GM10266 (cell line): ENCODE data around the gene IQSEC3.
A peak's percentile ranks its signal among the peaks of the same experiment; 100 is the strongest.
"Not testable (repeated sequence)": the region's sequence is repeated elsewhere in the genome, so short reads cannot be mapped to it uniquely, and the experiment has no call there.

ENCODE experiments used
- DNase-seq: peaks from one replicate; pipeline ENCODE4 v3.0.0; 2012; ENCODE audit errors: extremely low spot score
- CTCF ChIP-seq: IDR thresholded peaks from 2 replicates; pipeline ENCODE4 v1.5.1; 2012; ENCODE audit warnings: mild to moderate bottlenecking, low read depth; ENCODE audit not compliant: control insufficient read depth, insufficient read depth; ENCODE audit errors: missing control alignments

Gene IQSEC3

GRCh38 chr12:185576-185955 lies 119.0 kb downstream of the IQSEC3 start:
- DNase-seq, result no peak
- no peak for TF ChIP-seq CTCF

- DNase-seq, result no peak
- TF ChIP-seq CTCF, result no peak
Measured at GRCh38 chr12:186006-186625, 119.5 kb downstream of the IQSEC3 start.

- not testable (repeated sequence) for DNase-seq
Measured at GRCh38 chr12:187986-188909, 121.7 kb downstream of the IQSEC3 start.

GRCh38 chr12:188910-189621 lies 122.5 kb downstream of the IQSEC3 start:
- peak; percentile 68 for TF ChIP-seq CTCF
- peak; percentile 86 for DNase-seq

- no peak for DNase-seq
- TF ChIP-seq CTCF, result no peak
Measured at GRCh38 chr12:189622-189962, 123.0 kb downstream of the IQSEC3 start.

- DNase-seq, result no peak
- no peak for TF ChIP-seq CTCF
Measured at GRCh38 chr12:190881-191280, 124.3 kb downstream of the IQSEC3 start.

GRCh38 chr12:191541-191940 lies 125.0 kb downstream of the IQSEC3 start:
- no peak for DNase-seq
- no peak for TF ChIP-seq CTCF
